Neural progenitor cell (in vitro differentiated cells): ENCODE data around the gene BRD3. TPM values are rescaled to one million over a fixed set of nuclear protein-coding genes. Genes with fewer than 3 reads are reported as not detected.

ENCODE experiments used
- DNase-seq: peaks from one replicate; pipeline ENCODE4 v3.0.0-alpha.2; 2016; ENCODE audit warnings: low spot score
- H2AFZ ChIP-seq: fragments of 200-600 bp; sonication (generic); replicated peaks from 2 replicates; pipeline ENCODE4 v1.6.1; 2016; ENCODE audit warnings: antibody characterized with exemption
- H3F3A ChIP-seq: fragments of 200-600 bp; sonication (generic); 2 replicates; pipeline ENCODE4 v1.6.1; 2016; ENCODE audit warnings: antibody characterized with exemption, low read depth
- H3K27ac ChIP-seq: fragments of 200-600 bp; sonication (generic); 2 replicates; pipeline ENCODE4 v1.5.1; 2016; ENCODE audit warnings: mild to moderate bottlenecking
- H3K27me3 ChIP-seq: fragments of 200-600 bp; sonication (generic); 2 replicates; pipeline ENCODE4 v1.6.1; 2016; ENCODE audit warnings: mild to moderate bottlenecking, moderate library complexity
- H3K36me3 ChIP-seq: fragments of 200-600 bp; sonication (generic); 2 replicates; pipeline ENCODE4 v1.5.1; 2016
- H3K4me1 ChIP-seq: fragments of 200-600 bp; sonication (generic); 2 replicates; pipeline ENCODE4 v1.6.1; 2016; ENCODE audit warnings: mixed run types
- H3K4me2 ChIP-seq: fragments of 200-600 bp; sonication (generic); 2 replicates; pipeline ENCODE4 v1.6.1; 2016
- H3K4me3 ChIP-seq: fragments of 200-600 bp; sonication (generic); 2 replicates; pipeline ENCODE4 v1.5.1; 2016
- H3K79me2 ChIP-seq: fragments of 200-600 bp; sonication (generic); 2 replicates; pipeline ENCODE4 v1.6.1; 2016; ENCODE audit warnings: low read depth
- H3K9ac ChIP-seq: fragments of 200-600 bp; sonication (generic); 2 replicates; pipeline ENCODE4 v1.6.1; 2016
- H3K9me3 ChIP-seq: fragments of 200-600 bp; sonication (generic); 2 replicates; pipeline ENCODE4 v1.5.1; 2016; ENCODE audit warnings: low read depth
- H4K20me1 ChIP-seq: fragments of 200-600 bp; sonication (generic); 2 replicates; pipeline ENCODE4 v1.6.1; 2016; ENCODE audit warnings: low read depth
- H3K27ac Mint-ChIP-seq: 3 replicates; pipeline ENCODE4 v1.8.0; 2021; ENCODE audit warnings: mixed read lengths
- H3K27me3 Mint-ChIP-seq: 2 replicates; pipeline ENCODE4 v1.8.0; 2022; ENCODE audit warnings: low read depth, mild to moderate bottlenecking, inconsistent platforms, moderate library complexity, mixed read lengths; ENCODE audit not compliant: insufficient read depth
- H3K36me3 Mint-ChIP-seq: 3 replicates; pipeline ENCODE4 v1.8.0; 2021; ENCODE audit warnings: mixed read lengths
- H3K4me1 Mint-ChIP-seq: 3 replicates; pipeline ENCODE4 v1.8.0; 2021; ENCODE audit warnings: mixed read lengths
- H3K4me3 Mint-ChIP-seq: 3 replicates; pipeline ENCODE4 v1.8.0; 2021; ENCODE audit warnings: mild to moderate bottlenecking, moderate library complexity, mixed read lengths
- H3K9me3 Mint-ChIP-seq: 3 replicates; pipeline ENCODE4 v1.8.0; 2020; ENCODE audit warnings: mixed read lengths
- CTCF ChIP-seq: fragments of 200-600 bp; sonication (generic); IDR thresholded peaks from 2 replicates; pipeline ENCODE4 v1.5.1; 2017; ENCODE audit warnings: antibody characterized with exemption, mild to moderate bottlenecking
- EZH2 ChIP-seq: fragments of 200-600 bp; sonication (generic); IDR thresholded peaks from 2 replicates; pipeline ENCODE4 v1.6.1; 2017; ENCODE audit warnings: antibody characterized with exemption, mild to moderate bottlenecking, moderate library complexity
- EZH2phosphoT487 ChIP-seq: fragments of 200-600 bp; sonication (generic); IDR thresholded peaks from 2 replicates; pipeline ENCODE4 v1.6.1; 2017; ENCODE audit warnings: antibody characterized with exemption
- total RNA-seq: library from RNA; depleted of rRNA; stranded (reverse); fragments of >200 nt; gene quantifications from 2 replicates; pipeline ENCODE4 v1.2.3, GENCODE V29; 2015; ENCODE audit warnings: low replicate concordance

BRD3 gene
- total RNA-seq, 1 donor from 2014 or later: 14.8 TPM

GRCh38 chr9:134053941-134054761 lies 13.7 kb downstream of the BRD3 start:
- peaks cover 21% of the 10 kb centered on the region for H3K4me1 Mint-ChIP-seq
- H3K9me3 Mint-ChIP-seq: no peaks in the 10 kb centered on the region
- TF ChIP-seq EZH2 (no peak), EZH2phosphoT487 (no peak), CTCF (no peak)
- Histone ChIP-seq H3K27me3 (no peaks in the 10 kb centered on the region), H3F3A (no peaks in the 10 kb centered on the region), H3K4me1 (peaks cover 22% of the 10 kb centered on the region), H3K4me3 (no peak overlapping the region), H3K9ac (no peak overlapping the region), H3K4me2 (no peak overlapping the region), H3K36me3 (no peaks in the 10 kb centered on the region), H3K79me2 (peaks cover 65% of the 10 kb centered on the region), H4K20me1 (peaks cover 93% of the 10 kb centered on the region), H3K9me3 (no peaks in the 10 kb centered on the region), H2AFZ (no peak overlapping the region), H3K27ac (no peak overlapping the region)
- DNase-seq: no peak
- H3K36me3 Mint-ChIP-seq: peaks cover 6% of the 10 kb centered on the region
- peaks cover 2% of the 10 kb centered on the region for H3K27me3 Mint-ChIP-seq
- no peak overlapping the region for H3K4me3 Mint-ChIP-seq
- H3K27ac Mint-ChIP-seq: no peak overlapping the region

- DNase-seq: no peak
- Mint-ChIP-seq H3K9me3 (no peaks in the 10 kb centered on the region), H3K27ac (no peak overlapping the region), H3K4me1 (peaks cover 14% of the 10 kb centered on the region), H3K4me3 (no peak overlapping the region), H3K36me3 (peaks cover 6% of the 10 kb centered on the region), H3K27me3 (peaks cover under 1% of the 10 kb centered on the region)
- Histone ChIP-seq H3K9ac (no peak overlapping the region), H4K20me1 (peaks cover 93% of the 10 kb centered on the region), H3K4me2 (no peak overlapping the region), H3K4me3 (no peak overlapping the region), H3K36me3 (no peaks in the 10 kb centered on the region), H3K27ac (no peak overlapping the region), H3K27me3 (no peaks in the 10 kb centered on the region), H3K79me2 (peaks cover 58% of the 10 kb centered on the region), H2AFZ (no peak overlapping the region), H3K4me1 (peaks cover 15% of the 10 kb centered on the region), H3F3A (no peaks in the 10 kb centered on the region), H3K9me3 (no peaks in the 10 kb centered on the region)
- TF ChIP-seq CTCF: no peak
- no peak for TF ChIP-seq EZH2phosphoT487
- TF ChIP-seq EZH2: no peak
Observed at GRCh38 chr9:134053401-134053871, 14.4 kb downstream of the BRD3 start.

GRCh38 chr9:134052941-134053340 lies 14.9 kb downstream of the BRD3 start:
- H3K27ac Mint-ChIP-seq: no peak overlapping the region

More at GRCh38 chr9:134052941-134053340, 14.9 kb downstream of the BRD3 start:
- Histone ChIP-seq H3K9me3 (no peaks in the 10 kb centered on the region), H3K27me3 (no peaks in the 10 kb centered on the region), H3K79me2 (peaks cover 53% of the 10 kb centered on the region), H3K27ac (no peak overlapping the region), H2AFZ (no peak overlapping the region), H4K20me1 (peaks cover 89% of the 10 kb centered on the region), H3F3A (no peaks in the 10 kb centered on the region), H3K4me3 (no peak overlapping the region), H3K36me3 (no peaks in the 10 kb centered on the region), H3K4me1 (peaks cover 10% of the 10 kb centered on the region), H3K4me2 (no peak overlapping the region), H3K9ac (no peak overlapping the region)
- no peak overlapping the region for H3K4me3 Mint-ChIP-seq
- no peaks in the 10 kb centered on the region for H3K27me3 Mint-ChIP-seq
- no peaks in the 10 kb centered on the region for H3K9me3 Mint-ChIP-seq
- H3K4me1 Mint-ChIP-seq: peaks cover 12% of the 10 kb centered on the region
- peaks cover 6% of the 10 kb centered on the region for H3K36me3 Mint-ChIP-seq
- TF ChIP-seq CTCF (no peak), EZH2 (no peak), EZH2phosphoT487 (no peak)
- DNase-seq: no peak
